ENCODE results near the gene RPL37.
"Not testable (repeated sequence)": the region's sequence is repeated elsewhere in the genome, so short reads cannot be mapped to it uniquely, and the experiment has no call there.

RPL37 gene

DNA sequence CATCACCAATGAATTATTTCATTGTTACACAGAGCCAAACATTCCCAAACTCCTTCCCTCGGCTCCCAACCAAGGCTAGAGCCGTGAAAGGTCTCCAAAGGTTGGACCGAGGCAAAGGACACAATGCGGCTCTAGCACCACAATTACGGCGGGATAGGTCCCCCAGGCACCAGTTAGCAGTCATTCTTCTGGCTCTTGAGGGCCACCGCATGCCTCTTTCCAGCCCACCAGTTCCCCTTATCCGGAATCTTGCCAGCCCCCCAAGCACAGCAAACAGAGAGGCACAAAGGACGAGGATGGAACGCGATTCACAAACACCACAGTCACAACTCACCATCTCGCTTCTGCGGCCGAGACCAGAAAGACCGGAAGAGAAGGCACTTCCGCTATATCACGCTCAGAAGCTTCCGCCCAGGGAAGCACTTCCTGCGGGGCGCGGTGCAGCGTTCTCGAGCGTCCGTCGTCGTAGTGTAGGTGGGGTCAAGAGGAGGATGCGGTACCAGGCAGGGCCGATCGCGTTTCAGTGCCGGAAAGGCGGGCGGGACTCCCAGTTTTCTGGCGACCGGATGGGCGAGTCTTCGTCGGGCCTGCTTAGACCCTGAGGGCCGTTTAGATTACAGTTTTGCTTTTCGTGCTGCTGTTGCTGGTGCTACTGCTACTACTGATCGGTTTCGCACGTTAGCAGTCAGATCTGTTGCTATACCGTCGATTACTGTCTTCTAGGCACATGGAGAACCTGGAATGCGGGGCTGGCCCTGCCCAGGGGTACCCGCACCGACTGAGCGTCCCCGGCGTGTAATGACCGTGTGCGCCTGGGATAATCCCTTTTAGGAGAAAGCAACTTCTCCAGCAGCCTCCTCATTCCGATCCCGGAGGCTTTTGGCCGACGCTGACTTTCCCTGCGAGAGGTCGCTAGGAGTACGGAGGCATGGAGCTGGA, at the start of gene RPL37:
RPL37 (minus strand) TSS at position 374 of the 939 bp plus-strand sequence; CDS start at position 337, 37 bp downstream.
- Histone ChIP-seq H3K9me3 (ENCODE audit: low read length) (no peaks in the 10 kb centered on the region), H2AFZ (ENCODE audit: low read depth, low read length) (peak within 1 kb of the TSS; percentile 69), H3K36me3 (ENCODE audit: insufficient read depth, low read length) (peaks cover 44% of the 10 kb centered on the region), H3K4me1 (ENCODE audit: insufficient read depth, low read length) (peaks cover 16% of the 10 kb centered on the region), H3K4me3 (ENCODE audit: low read length) (peak within 1 kb of the TSS; percentile 97), H3K27me3 (ENCODE audit: insufficient read depth, low read length) (no peaks in the 10 kb centered on the region)

DNA sequence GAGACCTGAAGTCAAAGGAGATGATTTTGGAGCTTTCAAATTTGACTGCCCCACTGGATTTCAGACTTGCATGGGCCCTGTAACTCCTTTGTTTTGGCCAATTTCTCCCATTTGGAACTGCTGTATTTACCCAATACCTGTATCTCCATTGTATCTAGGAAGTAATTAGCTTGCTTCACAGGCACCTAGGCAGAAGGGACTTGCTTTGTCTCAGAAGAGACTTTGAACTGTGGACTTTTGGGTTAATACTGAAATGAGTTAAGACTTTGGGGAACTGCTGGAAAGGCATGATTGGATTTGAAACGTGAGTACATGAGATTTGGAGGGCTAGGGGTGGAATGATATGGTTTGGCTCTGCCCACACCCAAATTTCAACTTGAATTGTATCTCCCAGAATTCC, 48.0 kb upstream of the RPL37 start:
- not testable (repeated sequence) for H3K4me1 ChIP-seq (ENCODE audit: insufficient read depth, low read length); H3K27me3 ChIP-seq (ENCODE audit: insufficient read depth, low read length); H3K4me3 ChIP-seq (ENCODE audit: low read length); H3K9me3 ChIP-seq (ENCODE audit: low read length); H2AFZ ChIP-seq (ENCODE audit: low read depth, low read length); H3K36me3 ChIP-seq (ENCODE audit: insufficient read depth, low read length)

DNA sequence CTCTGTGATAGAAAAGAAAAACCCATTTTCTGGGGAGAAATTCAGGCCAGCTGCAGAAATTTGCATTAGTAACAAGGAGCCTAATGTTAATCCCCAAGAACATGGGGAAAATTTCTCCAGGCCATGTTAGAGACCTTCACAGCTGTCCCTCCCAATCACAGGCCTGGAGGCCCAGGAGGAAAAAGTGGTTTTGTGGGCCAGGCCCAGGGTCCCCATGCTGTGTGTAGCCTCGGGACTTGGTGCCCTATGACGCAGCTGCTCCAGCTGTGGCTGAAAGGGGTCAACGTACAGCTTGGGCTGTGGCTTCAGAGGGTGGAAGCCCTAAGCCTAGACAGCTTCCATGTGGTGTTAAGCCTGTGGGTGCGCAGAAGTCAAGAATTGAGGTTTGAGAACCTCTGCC, 47.3 kb upstream of the RPL37 start:
- no peak overlapping the region for H2AFZ ChIP-seq (ENCODE audit: low read depth, low read length)
- no peaks in the 10 kb centered on the region for H3K4me1 ChIP-seq (ENCODE audit: insufficient read depth, low read length)
- no peaks in the 10 kb centered on the region for H3K36me3 ChIP-seq (ENCODE audit: insufficient read depth, low read length)
- H3K9me3 ChIP-seq (ENCODE audit: low read length), result no peaks in the 10 kb centered on the region
- H3K4me3 ChIP-seq (ENCODE audit: low read length), result no peak overlapping the region
- H3K27me3 ChIP-seq (ENCODE audit: insufficient read depth, low read length), result no peaks in the 10 kb centered on the region

DNA sequence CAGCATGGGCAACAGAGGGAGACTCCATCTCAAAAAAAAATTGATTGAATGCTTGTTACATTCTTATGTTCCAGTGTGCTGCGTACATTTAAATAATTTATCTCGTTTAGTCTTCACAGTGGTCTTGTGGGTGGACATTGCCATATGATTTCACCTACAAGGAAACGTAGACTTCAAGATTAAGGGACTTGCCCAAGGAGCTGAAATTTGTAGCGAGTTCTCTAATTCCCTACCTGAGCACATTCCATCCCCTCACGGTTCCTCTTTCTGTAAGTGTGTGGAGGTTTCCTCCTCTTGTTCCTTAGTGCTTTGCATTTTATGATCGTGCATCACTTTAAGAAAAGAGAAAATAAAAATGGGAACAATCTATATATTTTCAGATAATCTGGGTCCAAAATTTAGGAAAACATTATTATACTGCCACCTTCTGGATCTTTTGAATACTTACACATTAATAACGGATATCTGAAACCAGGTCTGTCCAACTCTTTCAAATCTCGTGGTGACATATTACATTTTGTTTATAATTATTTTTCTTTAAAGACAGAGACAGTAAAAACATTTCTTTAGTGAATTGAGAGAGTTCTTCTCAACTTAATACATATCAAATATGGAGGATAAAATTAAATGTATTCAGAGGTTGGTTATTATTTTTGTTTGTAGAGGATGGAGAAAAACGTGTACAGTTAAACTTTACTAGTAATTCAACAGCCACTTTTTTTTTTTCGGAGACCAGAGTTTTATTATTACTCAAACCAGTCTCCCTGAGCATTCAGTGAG, 44.3 kb upstream of the RPL37 start:
- no peaks in the 10 kb centered on the region for H3K4me1 ChIP-seq (ENCODE audit: insufficient read depth, low read length)
- H3K36me3 ChIP-seq (ENCODE audit: insufficient read depth, low read length), result no peaks in the 10 kb centered on the region
- no peaks in the 10 kb centered on the region for H3K9me3 ChIP-seq (ENCODE audit: low read length)
- H2AFZ ChIP-seq (ENCODE audit: low read depth, low read length), result no peak overlapping the region
- no peak overlapping the region for H3K4me3 ChIP-seq (ENCODE audit: low read length)
- no peaks in the 10 kb centered on the region for H3K27me3 ChIP-seq (ENCODE audit: insufficient read depth, low read length)

DNA sequence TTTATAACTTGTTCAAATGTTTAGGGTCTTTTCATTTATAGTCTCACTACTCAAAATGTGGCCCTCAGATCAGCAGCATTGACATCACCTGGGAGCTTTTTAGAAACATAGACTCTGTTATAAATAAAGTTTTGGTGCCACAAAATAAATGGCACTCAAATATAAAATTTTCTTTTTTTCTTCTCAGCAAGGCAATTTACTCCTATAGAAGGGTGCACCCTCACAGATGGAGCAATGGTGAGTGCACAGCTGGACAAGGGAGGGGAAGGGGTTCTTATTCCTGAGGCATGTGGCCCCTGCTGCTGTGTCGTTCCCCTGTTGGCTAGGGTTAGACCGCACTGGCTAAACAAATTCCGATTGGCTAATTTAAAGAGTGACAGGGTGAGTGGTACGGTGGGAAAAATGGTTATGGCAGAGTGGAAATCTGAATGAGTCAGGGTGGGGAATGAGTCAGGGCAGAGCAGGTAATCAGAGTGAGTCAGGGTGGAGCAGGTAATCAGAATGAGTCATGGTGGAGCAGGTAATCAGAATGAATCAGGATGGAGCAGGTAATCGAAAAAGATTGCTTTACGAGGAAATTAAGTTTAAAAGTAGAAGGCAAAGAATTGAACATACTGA, 42.5 kb upstream of the RPL37 start:
- H3K27me3 ChIP-seq (ENCODE audit: insufficient read depth, low read length), result no peaks in the 10 kb centered on the region
- H3K4me1 ChIP-seq (ENCODE audit: insufficient read depth, low read length), result no peaks in the 10 kb centered on the region
- no peaks in the 10 kb centered on the region for H3K9me3 ChIP-seq (ENCODE audit: low read length)
- H3K36me3 ChIP-seq (ENCODE audit: insufficient read depth, low read length), result no peaks in the 10 kb centered on the region
- no peak overlapping the region for H2AFZ ChIP-seq (ENCODE audit: low read depth, low read length)
- no peak overlapping the region for H3K4me3 ChIP-seq (ENCODE audit: low read length)

DNA sequence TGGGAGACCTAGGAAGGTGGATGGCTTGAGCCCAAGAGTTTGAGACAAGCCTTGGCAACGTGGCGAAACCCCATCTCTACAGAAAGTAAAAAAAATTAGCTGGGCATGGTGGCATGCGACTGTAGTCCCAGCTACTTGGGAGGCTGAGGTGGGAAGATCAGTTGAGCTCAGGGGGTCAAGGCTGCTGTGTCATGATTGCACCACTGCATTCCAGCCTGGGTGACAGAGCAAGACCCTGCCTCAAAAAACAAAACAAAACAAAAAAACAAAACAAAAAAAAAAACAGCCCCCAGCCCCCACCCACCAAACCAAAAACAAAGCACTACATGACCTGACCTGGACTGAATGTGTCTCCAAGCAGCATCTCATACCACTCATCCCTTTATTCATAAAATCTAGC, 40.9 kb upstream of the RPL37 start:
- H3K4me3 ChIP-seq (ENCODE audit: low read length), result no peak overlapping the region
- no peaks in the 10 kb centered on the region for H3K4me1 ChIP-seq (ENCODE audit: insufficient read depth, low read length)
- no peaks in the 10 kb centered on the region for H3K36me3 ChIP-seq (ENCODE audit: insufficient read depth, low read length)
- H3K27me3 ChIP-seq (ENCODE audit: insufficient read depth, low read length), result no peaks in the 10 kb centered on the region
- no peak overlapping the region for H2AFZ ChIP-seq (ENCODE audit: low read depth, low read length)
- H3K9me3 ChIP-seq (ENCODE audit: low read length), result no peaks in the 10 kb centered on the region

DNA sequence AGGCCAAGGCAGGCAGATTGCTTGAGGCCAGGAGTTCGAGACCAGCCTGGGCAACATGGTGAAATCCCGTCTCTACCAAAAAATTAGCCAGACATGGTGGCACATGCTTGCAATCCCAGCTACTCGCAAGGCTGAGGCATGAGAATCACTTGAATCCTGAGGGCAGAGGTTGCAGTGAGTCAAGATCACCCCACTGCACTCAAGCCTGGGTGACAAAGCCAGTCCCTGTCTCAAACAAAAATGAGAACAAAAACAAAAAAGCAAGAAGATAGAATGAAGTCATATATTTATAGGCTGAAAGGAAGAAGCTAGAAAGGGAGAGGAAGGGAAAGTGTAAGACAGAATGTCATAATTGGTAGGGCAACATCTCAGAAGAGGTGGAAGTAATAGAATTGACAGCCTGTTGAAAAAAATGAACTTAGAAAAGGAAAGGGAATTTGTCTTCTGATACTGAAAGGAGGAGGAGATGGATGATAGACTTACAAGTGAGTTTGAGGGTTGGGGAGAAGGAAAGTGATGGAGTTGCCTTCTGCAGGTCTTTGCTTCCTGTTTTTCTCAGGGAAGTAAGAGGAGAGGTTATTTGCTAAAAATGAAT, 38.4 kb upstream of the RPL37 start:
- Histone ChIP-seq H3K36me3 (ENCODE audit: insufficient read depth, low read length) (no peaks in the 10 kb centered on the region), H3K9me3 (ENCODE audit: low read length) (no peaks in the 10 kb centered on the region), H3K4me3 (ENCODE audit: low read length) (no peak overlapping the region), H3K4me1 (ENCODE audit: insufficient read depth, low read length) (no peaks in the 10 kb centered on the region), H2AFZ (ENCODE audit: low read depth, low read length) (no peak overlapping the region), H3K27me3 (ENCODE audit: insufficient read depth, low read length) (no peaks in the 10 kb centered on the region)

DNA sequence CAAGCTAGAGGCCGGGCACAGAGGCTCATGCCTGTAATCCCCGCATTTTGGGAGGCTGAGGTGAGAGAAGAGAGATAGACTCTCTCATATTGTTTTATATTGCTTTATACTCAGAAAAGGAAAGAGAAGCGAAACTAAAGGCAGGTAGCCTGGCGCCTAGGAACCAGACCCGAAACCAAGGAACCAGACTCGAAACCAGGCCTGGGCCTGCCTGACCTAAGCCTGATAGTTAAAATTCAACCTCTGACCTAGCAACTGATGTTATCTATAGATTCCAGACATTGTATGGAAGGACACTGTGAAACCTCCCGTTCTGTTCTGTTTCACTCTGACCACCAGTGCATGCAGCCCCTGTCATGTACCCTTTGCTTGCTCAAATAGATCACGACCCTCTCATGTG, 37.2 kb upstream of the RPL37 start:
- H3K4me1 ChIP-seq (ENCODE audit: insufficient read depth, low read length); H3K9me3 ChIP-seq (ENCODE audit: low read length); H3K4me3 ChIP-seq (ENCODE audit: low read length): not testable (repeated sequence)

DNA sequence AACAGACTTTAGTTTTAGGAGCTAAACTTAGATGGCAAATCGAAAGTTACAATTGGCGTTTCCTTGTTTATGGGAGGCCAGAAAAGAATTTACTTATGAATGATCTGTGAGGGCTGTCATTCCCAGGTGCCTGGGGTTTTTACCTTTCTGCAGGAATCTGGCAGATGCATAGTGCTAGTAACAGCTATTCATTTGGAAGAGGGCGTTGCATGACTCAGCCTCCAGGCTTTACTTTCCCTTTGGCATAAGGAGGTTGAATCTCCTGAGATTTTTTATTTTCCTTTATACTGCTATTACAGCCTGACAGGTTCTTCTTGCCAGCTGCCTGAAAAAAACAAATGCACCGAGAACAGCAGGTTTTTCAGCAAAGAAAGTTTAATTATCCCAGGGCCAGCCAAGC, 36.2 kb upstream of the RPL37 start:
- no peak overlapping the region for H2AFZ ChIP-seq (ENCODE audit: low read depth, low read length)
- no peaks in the 10 kb centered on the region for H3K9me3 ChIP-seq (ENCODE audit: low read length)
- no peaks in the 10 kb centered on the region for H3K27me3 ChIP-seq (ENCODE audit: insufficient read depth, low read length)
- H3K4me1 ChIP-seq (ENCODE audit: insufficient read depth, low read length), result no peaks in the 10 kb centered on the region
- H3K36me3 ChIP-seq (ENCODE audit: insufficient read depth, low read length), result no peaks in the 10 kb centered on the region
- H3K4me3 ChIP-seq (ENCODE audit: low read length), result no peak overlapping the region

More for the DNA sequence above, 37.2 kb upstream of the RPL37 start:
- not testable (repeated sequence) for H3K36me3 ChIP-seq (ENCODE audit: insufficient read depth, low read length); H2AFZ ChIP-seq (ENCODE audit: low read depth, low read length); H3K27me3 ChIP-seq (ENCODE audit: insufficient read depth, low read length)

DNA sequence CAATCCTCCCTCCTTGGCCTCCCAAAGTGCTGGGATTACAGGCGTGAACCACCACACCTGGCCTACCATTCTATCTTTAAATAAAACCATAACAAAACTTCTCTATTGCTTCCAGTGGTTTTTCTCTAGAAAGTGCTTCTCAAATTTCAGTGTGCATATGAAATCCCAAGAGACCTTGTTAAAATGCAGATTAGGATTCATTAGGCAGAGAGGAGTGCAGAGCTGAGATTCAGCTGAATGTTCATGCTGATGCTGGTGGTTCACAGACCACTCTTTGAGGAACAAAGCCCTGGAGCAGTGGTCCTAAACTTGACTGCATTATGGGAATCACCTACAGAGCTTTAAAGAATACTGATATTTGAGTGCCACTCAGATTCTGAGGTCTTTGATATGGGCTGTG, 34.4 kb upstream of the RPL37 start:
- H3K36me3 ChIP-seq (ENCODE audit: insufficient read depth, low read length), result no peaks in the 10 kb centered on the region
- H3K4me3 ChIP-seq (ENCODE audit: low read length), result no peak overlapping the region
- H3K27me3 ChIP-seq (ENCODE audit: insufficient read depth, low read length), result no peaks in the 10 kb centered on the region
- no peaks in the 10 kb centered on the region for H3K4me1 ChIP-seq (ENCODE audit: insufficient read depth, low read length)
- H3K9me3 ChIP-seq (ENCODE audit: low read length), result no peaks in the 10 kb centered on the region
- no peak overlapping the region for H2AFZ ChIP-seq (ENCODE audit: low read depth, low read length)

DNA sequence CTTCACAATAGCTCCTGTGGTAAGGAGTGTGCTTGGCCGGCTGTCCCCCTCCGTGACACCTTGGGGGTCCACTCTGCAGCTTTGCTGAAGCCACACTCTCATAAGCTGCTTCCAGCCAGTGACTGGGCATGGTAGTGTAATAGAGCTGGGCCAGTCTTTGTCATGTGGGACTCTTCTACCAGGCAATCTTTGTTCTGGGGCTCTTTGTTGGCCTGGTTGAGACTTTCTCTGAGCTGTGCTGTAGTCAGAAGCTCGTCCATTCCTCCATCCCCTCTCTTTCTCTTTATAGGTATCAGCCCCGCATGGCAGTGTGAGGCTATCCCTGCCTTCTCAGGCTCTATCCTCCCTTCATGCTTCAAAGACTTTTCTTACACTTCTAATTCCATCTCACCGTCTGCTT, 31.8 kb upstream of the RPL37 start:
- no peaks in the 10 kb centered on the region for H3K9me3 ChIP-seq (ENCODE audit: low read length)
- no peaks in the 10 kb centered on the region for H3K36me3 ChIP-seq (ENCODE audit: insufficient read depth, low read length)
- H3K4me3 ChIP-seq (ENCODE audit: low read length), result no peak overlapping the region
- H3K4me1 ChIP-seq (ENCODE audit: insufficient read depth, low read length), result no peaks in the 10 kb centered on the region
- H3K27me3 ChIP-seq (ENCODE audit: insufficient read depth, low read length), result no peaks in the 10 kb centered on the region
- no peak overlapping the region for H2AFZ ChIP-seq (ENCODE audit: low read depth, low read length)

DNA sequence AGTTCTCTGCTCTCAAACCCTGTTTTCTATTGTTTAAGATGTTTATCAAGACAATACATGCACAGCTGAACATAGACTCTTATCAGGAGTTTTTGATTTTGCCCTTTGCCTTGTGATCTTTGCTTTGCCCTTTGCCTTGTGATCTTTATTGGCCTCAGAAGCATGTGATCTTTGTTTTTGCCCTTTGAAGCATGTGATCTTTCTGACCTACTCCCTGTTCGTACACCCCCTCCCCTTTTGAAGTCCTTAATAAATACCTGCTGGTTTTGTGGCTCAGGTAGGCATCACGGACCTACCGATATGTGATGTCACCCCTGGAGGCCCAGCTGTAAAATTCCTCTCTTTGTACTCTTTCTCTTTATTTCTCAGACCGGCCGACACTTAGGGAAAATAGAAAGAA, 30.0 kb upstream of the RPL37 start:
- H2AFZ ChIP-seq (ENCODE audit: low read depth, low read length); H3K27me3 ChIP-seq (ENCODE audit: insufficient read depth, low read length); H3K4me1 ChIP-seq (ENCODE audit: insufficient read depth, low read length); H3K9me3 ChIP-seq (ENCODE audit: low read length); H3K4me3 ChIP-seq (ENCODE audit: low read length); H3K36me3 ChIP-seq (ENCODE audit: insufficient read depth, low read length): not testable (repeated sequence)

DNA sequence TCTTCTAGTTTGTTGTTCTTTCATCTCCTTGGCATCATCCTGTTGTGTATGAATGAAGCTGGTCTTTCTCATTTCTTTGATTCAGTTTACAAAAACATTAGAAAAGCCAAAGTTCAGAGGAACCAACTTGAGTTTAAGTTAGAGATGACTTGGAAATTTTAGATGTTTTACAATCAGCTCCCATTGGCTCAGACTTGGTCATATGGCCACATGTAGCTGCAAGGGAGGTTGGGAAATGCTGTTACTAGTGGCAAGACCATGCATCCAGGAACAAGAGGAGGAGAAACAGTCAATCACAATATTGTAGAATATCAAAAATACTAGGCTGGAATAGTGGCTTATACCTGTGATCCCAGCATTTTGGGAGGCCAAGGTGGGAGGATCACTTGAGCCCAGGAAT, 25.7 kb upstream of the RPL37 start:
- no peak overlapping the region for H2AFZ ChIP-seq (ENCODE audit: low read depth, low read length)
- H3K36me3 ChIP-seq (ENCODE audit: insufficient read depth, low read length), result no peaks in the 10 kb centered on the region
- H3K4me1 ChIP-seq (ENCODE audit: insufficient read depth, low read length), result no peaks in the 10 kb centered on the region
- H3K4me3 ChIP-seq (ENCODE audit: low read length), result no peak overlapping the region
- H3K27me3 ChIP-seq (ENCODE audit: insufficient read depth, low read length), result no peaks in the 10 kb centered on the region
- H3K9me3 ChIP-seq (ENCODE audit: low read length), result no peaks in the 10 kb centered on the region

Measured in neuron (in vitro differentiated cells).